SU-DHL-6 (cell line): Measurements from ENCODE around the gene G2E3.
"Not testable (repeated sequence)": the region's sequence is repeated elsewhere in the genome, so short reads cannot be mapped to it uniquely, and the experiment has no call there.

Experiments
- H2AFZ ChIP-seq: fragments of 200-600 bp; sonication (generic); 2 replicates; pipeline ENCODE4 v1.6.1; 2014; ENCODE audit warnings: low read depth, mild to moderate bottlenecking, moderate library complexity, mixed read lengths, antibody characterized with exemption, low read length; ENCODE audit not compliant: severe bottlenecking
- H3F3A ChIP-seq: fragments of 200-600 bp; shearing (Covaris generic); 2 replicates; pipeline ENCODE4 v1.6.0; 2016; ENCODE audit warnings: antibody characterized with exemption, mild to moderate bottlenecking; ENCODE audit not compliant: insufficient read depth
- H3K27ac ChIP-seq: fragments of 200-600 bp; sonication (generic); 2 replicates; pipeline ENCODE4 v1.5.1; 2016; ENCODE audit warnings: low read depth, mild to moderate bottlenecking, low read length, moderate library complexity, mixed read lengths
- H3K27me3 ChIP-seq: fragments of 200-600 bp; sonication (generic), shearing (Covaris generic); 2 replicates; pipeline ENCODE4 v1.6.0; 2014; ENCODE audit warnings: mild to moderate bottlenecking, low read length
- H3K36me3 ChIP-seq: fragments of 200-600 bp; sonication (generic); 2 replicates; pipeline ENCODE4 v1.6.1; 2014; ENCODE audit warnings: mild to moderate bottlenecking, low read length, mixed read lengths
- H3K4me2 ChIP-seq: fragments of 300-600, 200-600 bp; shearing (Covaris generic), sonication (generic); 2 replicates; pipeline ENCODE4 v1.6.0; 2014; ENCODE audit warnings: low read length, low read depth, mild to moderate bottlenecking; ENCODE audit not compliant: poor library complexity, severe bottlenecking
- H3K4me3 ChIP-seq: fragments of 200-600 bp; sonication (generic); 2 replicates; pipeline ENCODE4 v1.5.1; 2014; ENCODE audit warnings: antibody characterized with exemption, low read length, mild to moderate bottlenecking, mixed read lengths; ENCODE audit not compliant: insufficient read depth, poor library complexity, severe bottlenecking
- H3K79me2 ChIP-seq: fragments of 200-600 bp; sonication (generic); 2 replicates; pipeline ENCODE4 v1.6.1; 2014; ENCODE audit warnings: mild to moderate bottlenecking, low read length, moderate library complexity; ENCODE audit not compliant: insufficient read depth
- H3K9ac ChIP-seq: fragments of 200-600 bp; sonication (generic); 2 replicates; pipeline ENCODE4 v1.7.0; 2014; ENCODE audit warnings: mild to moderate bottlenecking, low read length
- H3K9me2 ChIP-seq: fragments of 200-600 bp; sonication (generic); replicated peaks from 2 replicates; pipeline ENCODE4 v1.6.1; 2014; ENCODE audit warnings: low read length; ENCODE audit not compliant: insufficient read depth
- H3K9me3 ChIP-seq: fragments of 200-600 bp; sonication (generic); 2 replicates; pipeline ENCODE4 v1.6.1; 2014; ENCODE audit warnings: low read length, mixed read lengths; ENCODE audit not compliant: insufficient read depth
- H4K20me1 ChIP-seq: fragments of 200-600 bp; sonication (generic); 2 replicates; pipeline ENCODE4 v1.6.1; 2014; ENCODE audit warnings: low read depth, mild to moderate bottlenecking, antibody characterized with exemption, low read length, moderate library complexity, mixed read lengths
- CTCF ChIP-seq: fragments of 200-600 bp; sonication (generic); IDR thresholded peaks from one replicate; pipeline ENCODE4 v1.5.1; 2017; ENCODE audit warnings: antibody characterized with exemption, mild to moderate bottlenecking, low read length, moderate library complexity; ENCODE audit not compliant: insufficient read depth, poor library complexity, severe bottlenecking
- EZH2phosphoT487 ChIP-seq: fragments of 200-600 bp; sonication (generic), shearing (Covaris generic); conservative IDR thresholded peaks from 2 replicates; pipeline ENCODE4 v1.6.1; 2018; ENCODE audit warnings: mild to moderate bottlenecking, antibody characterized with exemption, low read length, moderate library complexity, mixed read lengths

The G2E3 gene

GRCh38 chr14:30632730-30633129 is 73.8 kb downstream of the G2E3 start:
- H3F3A ChIP-seq: no peaks in the 10 kb centered on the region
- H2AFZ ChIP-seq: no peak overlapping the region
- H3K27me3 ChIP-seq: no peaks in the 10 kb centered on the region
- H3K4me3 ChIP-seq: no peak overlapping the region
- H4K20me1 ChIP-seq: peaks cover 4% of the 10 kb centered on the region; the same call in 1 of the 2 replicates
- no peak overlapping the region for H3K27ac ChIP-seq
- no peaks in the 10 kb centered on the region for H3K9me3 ChIP-seq
- no peak overlapping the region for H3K4me2 ChIP-seq
- TF ChIP-seq CTCF (no peak), EZH2phosphoT487 (no peak)
- H3K79me2 ChIP-seq: peaks cover 38% of the 10 kb centered on the region
- no peak overlapping the region for H3K9ac ChIP-seq
- H3K9me2 ChIP-seq: no peaks in the 10 kb centered on the region
- peaks cover 41% of the 10 kb centered on the region for H3K36me3 ChIP-seq

- H3K36me3 ChIP-seq: peaks cover 63% of the 10 kb centered on the region
- no peaks in the 10 kb centered on the region for H3K9me3 ChIP-seq
- no peaks in the 10 kb centered on the region for H3F3A ChIP-seq
- peaks cover 7% of the 10 kb centered on the region; the same call in 1 of the 2 replicates for H3K79me2 ChIP-seq
- H2AFZ ChIP-seq: no peak overlapping the region
- no peak overlapping the region for H3K9ac ChIP-seq
- no peak for TF ChIP-seq EZH2phosphoT487
- TF ChIP-seq CTCF: no peak
- H3K27me3 ChIP-seq: no peaks in the 10 kb centered on the region
- no peaks in the 10 kb centered on the region for H4K20me1 ChIP-seq
- H3K4me3 ChIP-seq: no peak overlapping the region
- H3K4me2 ChIP-seq: no peak overlapping the region
- H3K9me2 ChIP-seq: no peaks in the 10 kb centered on the region
- H3K27ac ChIP-seq: no peak overlapping the region
Measured at GRCh38 chr14:30638926-30639325, 80.0 kb downstream of the G2E3 start.

GRCh38 chr14:30641207-30641606 is 82.2 kb downstream of the G2E3 start:
- no peak overlapping the region for H3K4me3 ChIP-seq
- H3F3A ChIP-seq: no peaks in the 10 kb centered on the region
- no peaks in the 10 kb centered on the region for H3K27me3 ChIP-seq
- H3K9me3 ChIP-seq: no peaks in the 10 kb centered on the region
- no peak for TF ChIP-seq CTCF
- no peak for TF ChIP-seq EZH2phosphoT487
- H3K9me2 ChIP-seq: no peaks in the 10 kb centered on the region
- H3K36me3 ChIP-seq: peaks cover 52% of the 10 kb centered on the region
- H4K20me1 ChIP-seq: no peaks in the 10 kb centered on the region
- no peak overlapping the region for H3K9ac ChIP-seq
- no peak overlapping the region for H3K27ac ChIP-seq
- H3K79me2 ChIP-seq: peaks cover 8% of the 10 kb centered on the region; the same call in 1 of the 2 replicates
- no peak overlapping the region for H2AFZ ChIP-seq
- H3K4me2 ChIP-seq: no peak overlapping the region

- Histone ChIP-seq H3K36me3 (peaks cover 29% of the 10 kb centered on the region), H3K79me2 (peaks cover 16% of the 10 kb centered on the region; the same call in 1 of the 2 replicates)
- H3F3A ChIP-seq, H3K9ac ChIP-seq, H3K4me3 ChIP-seq, H4K20me1 ChIP-seq, H3K27me3 ChIP-seq, H3K27ac ChIP-seq, H3K9me3 ChIP-seq, H3K4me2 ChIP-seq, H2AFZ ChIP-seq, H3K9me2 ChIP-seq: not testable (repeated sequence)
Measured at GRCh38 chr14:30644462-30644861, 85.5 kb downstream of the G2E3 start.
